Body of pancreas (tissue), 4 donors: ENCODE results near the gene CT45A1.
"Not testable (repeated sequence)": the region's sequence is repeated elsewhere in the genome, so short reads cannot be mapped to it uniquely, and the experiment has no call there.

Experiments used
- POLR2A ChIP-seq, 3 donors: fragments of 450-650 bp; IDR thresholded peaks; one replicate each; pipeline ENCODE4 v1.6.1; 2016; ENCODE audit warnings: antibody characterized with exemption in 3 of 3, mild to moderate bottlenecking in 2 of 3
- TF ChIP-seq, protein P1 (sequence below), 7 experiments: fragments of 450-650 bp in 4 of 7; fragments of 200-600 bp in 3 of 7; sonication (generic) in 3 of 7; IDR thresholded peaks; one replicate each; pipeline ENCODE4 v1.5.1; 2016 to 2019; ENCODE audit warnings: antibody characterized with exemption in 7 of 7

DNA sequence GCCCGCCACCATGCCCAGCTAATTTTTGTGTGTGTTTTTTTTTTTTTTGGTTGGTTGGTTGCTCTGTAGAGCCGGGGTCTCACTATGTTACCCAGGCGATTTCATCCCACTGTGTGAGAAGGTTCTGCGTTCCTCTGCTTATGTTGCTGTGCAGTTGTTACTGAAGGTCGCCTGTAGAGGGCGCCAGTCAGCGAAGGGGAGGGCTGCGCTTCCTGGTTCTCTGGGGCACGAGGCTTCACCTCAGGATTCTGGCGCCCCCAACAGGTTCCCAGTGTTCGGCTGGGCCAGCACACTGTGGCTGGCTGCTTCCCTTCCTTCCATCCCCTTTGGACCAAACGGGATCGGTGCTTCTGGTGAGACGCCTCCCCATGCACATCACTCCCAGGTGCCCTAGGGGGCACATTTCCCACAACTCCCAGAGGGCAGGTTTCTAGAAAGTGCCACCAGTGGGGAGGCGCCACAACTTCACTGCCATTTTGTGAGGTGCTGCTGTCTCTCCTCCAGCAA lies at the start of gene CT45A1:
- not testable (repeated sequence) for TF ChIP-seq POLR2A (IDR thresholded peaks at IDR 0.05)
- TF ChIP-seq, protein P1, sequence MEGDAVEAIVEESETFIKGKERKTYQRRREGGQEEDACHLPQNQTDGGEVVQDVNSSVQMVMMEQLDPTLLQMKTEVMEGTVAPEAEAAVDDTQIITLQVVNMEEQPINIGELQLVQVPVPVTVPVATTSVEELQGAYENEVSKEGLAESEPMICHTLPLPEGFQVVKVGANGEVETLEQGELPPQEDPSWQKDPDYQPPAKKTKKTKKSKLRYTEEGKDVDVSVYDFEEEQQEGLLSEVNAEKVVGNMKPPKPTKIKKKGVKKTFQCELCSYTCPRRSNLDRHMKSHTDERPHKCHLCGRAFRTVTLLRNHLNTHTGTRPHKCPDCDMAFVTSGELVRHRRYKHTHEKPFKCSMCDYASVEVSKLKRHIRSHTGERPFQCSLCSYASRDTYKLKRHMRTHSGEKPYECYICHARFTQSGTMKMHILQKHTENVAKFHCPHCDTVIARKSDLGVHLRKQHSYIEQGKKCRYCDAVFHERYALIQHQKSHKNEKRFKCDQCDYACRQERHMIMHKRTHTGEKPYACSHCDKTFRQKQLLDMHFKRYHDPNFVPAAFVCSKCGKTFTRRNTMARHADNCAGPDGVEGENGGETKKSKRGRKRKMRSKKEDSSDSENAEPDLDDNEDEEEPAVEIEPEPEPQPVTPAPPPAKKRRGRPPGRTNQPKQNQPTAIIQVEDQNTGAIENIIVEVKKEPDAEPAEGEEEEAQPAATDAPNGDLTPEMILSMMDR (IDR thresholded peaks at IDR 0.05): not testable (repeated sequence)
